ENCODE measurements around the gene NPEPL1.
A peak's percentile ranks its signal among the peaks of the same experiment; 100 is the strongest.

The NPEPL1 gene

GRCh38 chr20:58697201-58697866, 4.7 kb downstream of the NPEPL1 start:
- no peak for DNase-seq
- TF ChIP-seq POLR2A (IDR thresholded peaks at IDR 0.05; ENCODE audit: low read length), result no peak
- TF ChIP-seq GATA1 (IDR thresholded peaks at IDR 0.05; ENCODE audit: low read depth, low read length), result no peak

- DNase-seq, result no peak
- no peak for TF ChIP-seq GATA1 (IDR thresholded peaks at IDR 0.05; ENCODE audit: low read depth, low read length)
- no peak for TF ChIP-seq POLR2A (IDR thresholded peaks at IDR 0.05; ENCODE audit: low read length)
These were observed 5.5 kb downstream of the NPEPL1 start for GRCh38 chr20:58697867-58698703.

GRCh38 chr20:58698741-58699622, 6.4 kb downstream of the NPEPL1 start:
- no peak for TF ChIP-seq POLR2A (IDR thresholded peaks at IDR 0.05; ENCODE audit: low read length)
- no peak for TF ChIP-seq GATA1 (IDR thresholded peaks at IDR 0.05; ENCODE audit: low read depth, low read length)
- DNase-seq, result no peak

GRCh38 chr20:58699623-58700107, 7.1 kb downstream of the NPEPL1 start:
- no peak for DNase-seq
- no peak for TF ChIP-seq GATA1 (IDR thresholded peaks at IDR 0.05; ENCODE audit: low read depth, low read length)
- no peak for TF ChIP-seq POLR2A (IDR thresholded peaks at IDR 0.05; ENCODE audit: low read length)

DNA sequence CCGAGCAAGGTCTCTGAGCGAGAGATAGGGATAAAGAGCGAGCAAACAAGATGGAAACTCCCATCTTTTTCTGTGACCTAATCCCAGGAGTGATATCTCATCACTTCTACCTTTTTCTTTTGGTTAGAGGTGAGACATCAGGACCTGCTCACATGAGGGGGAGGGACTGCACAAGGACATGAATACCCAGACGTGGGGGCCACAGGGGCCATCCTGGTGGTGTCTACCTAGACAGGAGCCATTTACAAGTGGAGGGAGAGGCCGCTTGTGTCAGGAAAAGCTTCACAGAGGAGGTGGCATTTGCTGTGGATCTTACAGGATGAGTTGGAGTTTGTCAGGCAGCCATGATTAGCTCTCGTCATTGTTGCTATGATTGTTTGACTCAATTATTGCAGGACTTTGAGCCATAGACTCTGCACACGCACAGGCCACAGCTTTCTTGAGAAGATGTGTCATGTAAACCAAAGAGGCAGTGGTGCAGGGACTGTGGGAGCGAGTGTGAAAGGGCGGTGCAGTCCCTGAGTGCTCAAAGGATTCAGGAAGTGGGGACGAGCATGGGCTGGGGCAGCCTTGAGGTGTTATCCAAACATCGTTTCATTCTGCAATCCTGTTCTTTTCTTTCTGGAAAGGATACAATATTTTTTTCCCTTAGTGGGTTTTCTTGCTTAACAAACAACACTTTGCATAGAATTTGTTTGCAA, 7.7 kb downstream of the NPEPL1 start:
- DNase-seq, result no peak
- TF ChIP-seq GATA1 (IDR thresholded peaks at IDR 0.05; ENCODE audit: low read depth, low read length), result no peak
- TF ChIP-seq POLR2A (IDR thresholded peaks at IDR 0.05; ENCODE audit: low read length), result no peak

DNA sequence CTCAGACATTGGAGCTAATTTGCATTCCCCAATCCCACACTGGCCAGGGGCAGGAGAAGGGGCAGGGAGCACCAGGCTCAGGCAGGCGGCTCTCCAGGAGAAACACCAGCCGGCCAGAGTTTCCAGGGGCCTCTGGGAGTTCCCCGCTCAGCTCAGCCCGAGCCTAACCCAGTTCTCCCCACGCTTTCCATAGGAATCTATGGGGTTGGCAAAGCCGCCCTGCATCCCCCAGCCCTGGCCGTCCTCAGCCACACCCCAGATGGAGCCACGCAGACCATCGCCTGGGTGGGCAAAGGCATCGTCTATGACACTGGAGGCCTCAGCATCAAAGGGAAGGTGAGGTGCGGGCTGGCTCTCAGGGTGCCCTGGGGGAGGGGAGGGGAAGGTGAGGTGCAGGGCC, 8.2 kb downstream of the NPEPL1 start:
- no peak for DNase-seq
- TF ChIP-seq POLR2A (IDR thresholded peaks at IDR 0.05; ENCODE audit: low read length) (no peak), GATA1 (IDR thresholded peaks at IDR 0.05; ENCODE audit: low read depth, low read length) (no peak)

- TF ChIP-seq POLR2A (IDR thresholded peaks at IDR 0.05; ENCODE audit: low read length) (no peak), GATA1 (IDR thresholded peaks at IDR 0.05; ENCODE audit: low read depth, low read length) (no peak)
- DNase-seq, result no peak
These were observed 9.0 kb downstream of the NPEPL1 start for GRCh38 chr20:58701431-58702160.

- no peak for DNase-seq
- TF ChIP-seq GATA1 (IDR thresholded peaks at IDR 0.05; ENCODE audit: low read depth, low read length), result no peak
- no peak for TF ChIP-seq POLR2A (IDR thresholded peaks at IDR 0.05; ENCODE audit: low read length)
These were observed 9.5 kb downstream of the NPEPL1 start for GRCh38 chr20:58702161-58702510.

GRCh38 chr20:58702859-58703648, 10.5 kb downstream of the NPEPL1 start:
- peak in 1 of 2 experiments; percentile 33 for DNase-seq
- TF ChIP-seq POLR2A (IDR thresholded peaks at IDR 0.05; ENCODE audit: low read length) (no peak), GATA1 (IDR thresholded peaks at IDR 0.05; ENCODE audit: low read depth, low read length) (no peak)

GRCh38 chr20:58703765-58704371, 11.3 kb downstream of the NPEPL1 start:
- TF ChIP-seq POLR2A (IDR thresholded peaks at IDR 0.05; ENCODE audit: low read length), result no peak
- no peak for TF ChIP-seq GATA1 (IDR thresholded peaks at IDR 0.05; ENCODE audit: low read depth, low read length)
- DNase-seq, result no peak

GRCh38 chr20:58705208-58705926, 12.8 kb downstream of the NPEPL1 start:
- TF ChIP-seq POLR2A (IDR thresholded peaks at IDR 0.05; ENCODE audit: low read length) (no peak), GATA1 (IDR thresholded peaks at IDR 0.05; ENCODE audit: low read depth, low read length) (no peak)
- DNase-seq, result no peak
